Stomach smooth muscle (tissue), 2 donors: ENCODE data around the gene PAM16.
"Not testable (repeated sequence)": the region's sequence is repeated elsewhere in the genome, so short reads cannot be mapped to it uniquely, and the experiment has no call there.

Experiments used
- H3K27ac ChIP-seq: one replicate; pipeline ENCODE4 v1.7.0; 2013; ENCODE audit warnings: mild to moderate bottlenecking, low read length, inconsistent platforms
- H3K27me3 ChIP-seq, 2 donors: one replicate each; pipeline ENCODE4 v1.7.0; 2013; ENCODE audit warnings: low read length in 2 of 2; ENCODE audit not compliant: insufficient read depth in 2 of 2, control insufficient read depth in 1 of 2
- H3K36me3 ChIP-seq, 2 donors: one replicate each; pipeline ENCODE4 v1.7.0; 2013; ENCODE audit warnings: low read length in 2 of 2; ENCODE audit not compliant: control insufficient read depth in 2 of 2, insufficient read depth in 2 of 2
- H3K4me1 ChIP-seq: one replicate; pipeline ENCODE4 v1.7.0; 2013; ENCODE audit warnings: low read length; ENCODE audit not compliant: control insufficient read depth, insufficient read depth
- H3K4me3 ChIP-seq, 2 donors: one replicate each; pipeline ENCODE4 v1.7.0; 2013; ENCODE audit warnings: low read length in 2 of 2
- H3K9ac ChIP-seq, 2 donors: one replicate each; pipeline ENCODE4 v1.7.0; 2013; ENCODE audit warnings: low read length in 2 of 2, mild to moderate bottlenecking in 1 of 2
- H3K9me3 ChIP-seq, 2 donors: one replicate each; pipeline ENCODE4 v1.7.0; 2013; ENCODE audit warnings: low read length in 2 of 2; ENCODE audit not compliant: control insufficient read depth in 2 of 2
- donor health status: healthy.
- donor health status: Pancreatic carcinoma.

PAM16 gene

GRCh38 chr16:4350787-4351659 is at the start of gene PAM16:
Gene PAM16 (minus strand): TSS chr16:4351321. CDS start chr16:4351234, 87 bp downstream.
- Histone ChIP-seq H3K4me1 (peaks cover 16% of the 10 kb centered on the region), H3K9ac (peak within 1 kb of the TSS; percentile 68 to 81), H3K27ac (no peak within 1 kb of the TSS)

DNA sequence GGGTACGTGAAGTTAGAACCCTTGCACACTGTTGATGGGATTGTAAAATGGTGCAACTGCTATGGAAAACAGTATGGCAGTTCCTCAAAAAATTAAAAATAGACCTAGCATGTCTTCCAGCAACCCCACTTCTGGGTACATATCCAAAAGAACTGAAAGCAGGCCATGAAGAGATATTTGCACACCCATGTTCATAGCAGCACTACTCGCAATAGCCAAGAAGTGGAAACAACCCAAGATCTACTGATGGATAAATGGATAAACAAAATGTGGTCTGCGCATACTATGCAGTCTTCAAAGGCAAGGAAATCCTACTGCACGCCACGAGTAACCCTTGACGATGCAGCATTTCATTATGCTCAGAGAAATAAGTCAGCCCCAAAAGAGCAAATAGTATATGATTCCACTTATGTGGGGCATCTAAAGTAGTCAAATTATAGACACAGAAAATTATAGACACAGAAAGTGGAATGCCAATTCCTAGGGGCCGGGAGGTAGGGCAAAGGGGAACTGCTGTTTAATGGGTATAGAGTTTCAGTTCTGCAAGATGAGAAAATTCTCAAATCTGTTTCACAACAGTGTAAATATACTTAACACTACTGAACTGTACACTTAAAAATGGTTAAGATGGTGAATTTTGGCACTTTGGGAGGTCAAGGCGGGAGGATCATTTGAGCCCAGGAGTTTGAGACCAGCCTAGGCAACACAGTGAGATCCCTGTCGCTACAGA is 48.0 kb upstream of the PAM16 start:
- Histone ChIP-seq H3K9me3 (no peaks in the 10 kb centered on the region), H3K27ac (no peak overlapping the region), H3K9ac (no peak overlapping the region), H3K4me3 (no peak overlapping the region), H3K4me1 (peaks cover 12% of the 10 kb centered on the region), H3K27me3 (no peaks in the 10 kb centered on the region), H3K36me3 (peaks cover 3% of the 10 kb centered on the region in 2 donors)

More at GRCh38 chr16:4350787-4351659, at the start of gene PAM16:
- peaks cover 0 to 2% of the 10 kb centered on the region in 2 donors for H3K36me3 ChIP-seq
- H3K4me3 ChIP-seq: peak within 1 kb of the TSS; percentile 88 to 93
- no peaks in the 10 kb centered on the region for H3K9me3 ChIP-seq
- H3K27me3 ChIP-seq: no peaks in the 10 kb centered on the region

DNA sequence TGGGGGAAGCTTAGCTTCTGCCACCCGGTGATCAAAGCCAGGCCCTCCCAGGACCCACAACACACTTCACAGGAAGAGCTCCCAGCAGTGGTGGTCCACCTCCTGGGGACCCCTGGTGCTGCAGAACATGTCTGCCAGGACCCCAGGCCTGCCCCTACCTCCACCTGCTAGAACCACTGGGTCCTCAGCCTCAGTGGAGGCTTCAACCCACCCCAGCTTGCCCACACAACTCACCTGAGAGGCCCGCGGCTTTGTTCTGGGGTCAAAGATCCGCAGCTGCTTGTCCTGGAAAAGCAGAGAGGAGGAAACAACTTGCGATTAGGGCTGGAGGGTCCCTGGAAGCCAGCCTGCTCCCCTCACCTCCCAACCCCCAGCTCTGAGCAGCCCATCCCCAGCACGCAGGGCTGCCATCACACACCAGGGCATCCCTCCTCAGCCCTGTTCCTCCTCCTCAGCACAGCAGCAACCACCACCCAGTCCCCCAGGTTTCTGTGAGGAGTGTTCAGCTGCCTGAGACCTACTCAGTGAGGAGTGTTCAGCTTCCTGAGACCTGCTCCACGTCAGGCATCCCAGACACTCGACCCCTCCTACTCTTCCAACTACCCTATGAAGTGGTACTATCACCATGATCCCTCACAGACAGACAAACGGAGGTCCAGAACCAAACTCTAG is 44.1 kb upstream of the PAM16 start:
- H3K4me3 ChIP-seq: no peak overlapping the region

DNA sequence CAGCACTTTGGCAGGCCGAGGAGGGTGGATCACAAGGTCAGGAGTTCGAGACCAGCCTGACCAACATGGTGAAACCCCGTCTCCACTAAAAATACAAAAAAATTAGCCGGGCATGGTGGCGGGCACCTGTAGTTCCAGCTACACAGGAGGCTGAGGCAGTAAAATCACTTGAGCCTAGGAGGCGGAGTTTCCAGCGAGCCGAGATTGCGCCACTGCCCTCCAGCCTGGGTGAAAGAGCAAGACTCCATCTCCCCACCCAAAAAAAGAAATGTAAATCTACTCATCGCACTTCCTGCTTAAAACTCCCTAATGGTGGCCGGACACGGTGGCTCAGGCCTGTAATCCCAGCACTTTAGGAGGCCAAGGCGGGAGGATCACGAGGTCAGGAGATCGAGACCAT is 42.7 kb upstream of the PAM16 start:
- H3K36me3 ChIP-seq: not testable (repeated sequence)

More for the DNA sequence above, 44.1 kb upstream of the PAM16 start:
- Histone ChIP-seq H3K27me3 (no peaks in the 10 kb centered on the region), H3K9ac (no peak overlapping the region), H3K9me3 (no peaks in the 10 kb centered on the region), H3K4me1 (peaks cover 22% of the 10 kb centered on the region), H3K36me3 (peaks cover 3% of the 10 kb centered on the region in 2 donors), H3K27ac (no peak overlapping the region)

GRCh38 chr16:4393240-4393600 is 42.1 kb upstream of the PAM16 start:
- no peaks in the 10 kb centered on the region for H3K9me3 ChIP-seq
- peak overlapping the region; percentile 46 for H3K27ac ChIP-seq
- peaks cover 25% of the 10 kb centered on the region for H3K4me1 ChIP-seq
- no peak overlapping the region for H3K9ac ChIP-seq
- H3K4me3 ChIP-seq: peak overlapping the region in 1 of 2 donors; percentile 3
- H3K27me3 ChIP-seq: no peaks in the 10 kb centered on the region
- H3K36me3 ChIP-seq: peaks cover 3% of the 10 kb centered on the region in 2 donors

More for the DNA sequence above, 42.7 kb upstream of the PAM16 start:
- Histone ChIP-seq H3K27ac (peak overlapping the region; percentile 46), H3K4me1 (peaks cover 25% of the 10 kb centered on the region)
- H3K9me3 ChIP-seq, H3K4me3 ChIP-seq, H3K27me3 ChIP-seq, H3K9ac ChIP-seq: not testable (repeated sequence)

- no peaks in the 10 kb centered on the region for H3K27me3 ChIP-seq
- H3K4me1 ChIP-seq: peaks cover 25% of the 10 kb centered on the region
- H3K9me3 ChIP-seq: no peaks in the 10 kb centered on the region
- peaks cover 3 to 5% of the 10 kb centered on the region in 2 donors for H3K36me3 ChIP-seq
- H3K4me3 ChIP-seq: peak overlapping the region in 1 of 2 donors; percentile 3
- H3K27ac ChIP-seq: peak overlapping the region; percentile 46
- H3K9ac ChIP-seq: peak overlapping the region; percentile 21 to 57
Measured at GRCh38 chr16:4392382-4393239, 41.5 kb upstream of the PAM16 start.

DNA sequence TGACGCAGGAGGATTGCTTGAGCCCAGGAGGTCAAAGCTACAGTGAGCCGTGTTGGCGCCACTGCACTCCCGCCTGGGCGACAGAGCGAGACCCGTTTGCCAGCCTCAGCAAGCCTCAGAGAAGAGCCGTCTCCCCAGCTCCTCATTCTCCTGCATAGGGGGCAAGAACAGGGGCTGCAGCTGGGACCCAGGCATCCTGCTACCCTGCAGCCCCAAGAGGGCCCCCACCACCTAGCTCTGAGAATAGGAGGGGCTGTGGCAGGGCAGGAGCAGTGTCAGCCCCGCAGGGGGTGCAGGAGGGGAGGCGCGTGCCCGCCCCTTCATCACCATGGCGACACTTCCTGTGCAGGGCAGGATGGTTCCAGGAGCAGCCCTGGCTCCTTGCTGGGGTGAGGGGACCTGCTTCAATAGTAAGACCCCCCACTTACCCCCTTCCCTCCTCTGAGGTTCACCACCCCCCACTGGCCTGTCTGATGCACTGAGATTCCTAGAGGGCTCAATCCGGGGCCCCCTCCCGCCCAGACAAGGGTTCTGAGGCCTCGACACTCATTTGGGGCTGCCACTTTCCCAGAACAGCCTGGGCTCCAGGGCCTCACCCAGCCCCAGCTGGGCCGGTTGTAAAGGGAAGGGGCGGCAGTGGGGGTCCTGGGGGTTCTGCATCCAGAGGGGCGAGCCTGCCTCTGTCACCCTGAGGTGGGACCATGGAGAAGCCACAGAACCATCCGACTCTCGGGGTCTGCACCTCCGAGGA is 40.7 kb upstream of the PAM16 start:
- Histone ChIP-seq H3K9me3 (no peaks in the 10 kb centered on the region), H3K4me3 (no peak overlapping the region), H3K36me3 (peaks cover 3 to 8% of the 10 kb centered on the region in 2 donors), H3K4me1 (peaks cover 30% of the 10 kb centered on the region), H3K27me3 (no peaks in the 10 kb centered on the region), H3K9ac (no peak overlapping the region), H3K27ac (peak overlapping the region; percentile 46)

DNA sequence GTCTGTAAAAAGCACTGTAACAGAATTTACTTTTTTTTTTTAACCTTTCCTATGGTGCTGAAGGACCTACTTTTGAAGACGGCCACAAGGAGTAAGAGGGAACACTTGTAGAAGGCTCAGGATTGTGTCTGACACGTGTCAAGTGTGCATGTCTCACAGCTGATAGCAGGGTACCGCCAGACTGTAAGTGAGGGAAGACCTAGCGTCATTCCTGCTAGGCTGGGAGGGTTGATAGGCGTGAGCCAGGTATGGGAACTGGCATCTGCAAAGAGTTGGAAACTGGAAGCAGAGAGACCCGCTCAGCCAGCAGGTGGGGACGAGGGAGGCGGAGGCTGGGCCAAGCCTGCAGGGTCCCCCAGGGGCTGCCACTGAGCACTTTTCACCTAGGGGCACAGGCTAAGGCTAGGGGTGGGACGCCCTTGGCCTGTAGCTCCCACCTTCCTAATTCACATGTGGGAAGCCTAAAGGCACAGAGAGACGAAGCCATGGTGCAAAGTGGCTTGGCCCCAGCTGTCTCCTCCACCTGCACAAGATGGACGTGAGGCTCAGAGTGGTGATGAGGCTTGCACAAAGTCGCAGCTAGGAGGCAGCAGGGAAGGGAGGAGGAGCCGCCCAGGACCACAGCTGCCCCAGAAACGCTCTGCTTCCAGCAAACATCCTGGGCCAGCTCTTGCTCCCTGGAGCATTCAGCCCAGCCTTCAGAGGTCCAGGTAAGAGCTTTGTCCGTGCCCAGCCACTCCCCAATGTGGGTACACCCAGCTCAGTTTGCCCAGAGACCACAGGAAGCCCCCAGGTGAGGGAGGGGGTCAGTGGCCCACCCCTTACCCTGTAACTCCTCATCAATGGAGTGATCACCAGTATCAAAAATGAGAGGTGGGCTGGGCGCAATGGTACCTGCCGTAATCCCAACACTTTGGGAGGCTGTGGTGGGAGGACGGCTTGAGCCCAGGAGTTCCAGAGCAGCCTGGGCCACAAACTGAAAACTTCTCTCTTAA is 39.4 kb upstream of the PAM16 start:
- Histone ChIP-seq H3K9me3 (no peaks in the 10 kb centered on the region), H3K9ac (no peak overlapping the region), H3K36me3 (peaks cover 3 to 8% of the 10 kb centered on the region in 2 donors), H3K4me3 (no peak overlapping the region), H3K27me3 (no peaks in the 10 kb centered on the region), H3K4me1 (peaks cover 34% of the 10 kb centered on the region), H3K27ac (no peak overlapping the region)
